ENCODE results near the gene LAX1.

Gene LAX1

GRCh38 chr1:203765029-203765837, at the start of gene LAX1:
LAX1 (plus strand) TSS chr1:203765183; CDS start chr1:203765566, 383 bp downstream.
- H3K4me1 ChIP-seq (ENCODE audit: insufficient read depth, low read length) = peaks cover 3% of the 10 kb centered on the region
- no peak within 1 kb of the TSS for H3K4me3 ChIP-seq (ENCODE audit: low read depth in 1 of 2, low read length in 2 of 2)
- H3K36me3 ChIP-seq (ENCODE audit: insufficient read depth, low read length) = no peaks in the 10 kb centered on the region

GRCh38 chr1:203717120-203717519, 47.9 kb upstream of the LAX1 start:
- Histone ChIP-seq H3K36me3 (ENCODE audit: insufficient read depth, low read length) (peaks cover 58% of the 10 kb centered on the region), H3K4me3 (ENCODE audit: low read depth in 1 of 2, low read length in 2 of 2) (no peak overlapping the region)

More at GRCh38 chr1:203765029-203765837, at the start of gene LAX1:
- Histone ChIP-seq H3K9ac (ENCODE audit: low read length) (no peak within 1 kb of the TSS), H3K9me3 (ENCODE audit: low read length) (no peaks in the 10 kb centered on the region), H3K27me3 (ENCODE audit: control insufficient read depth in 1 of 2, insufficient read depth in 2 of 2, low read length in 2 of 2) (no peaks in the 10 kb centered on the region), H3K27ac (ENCODE audit: low read depth, low read length) (no peak within 1 kb of the TSS)

GRCh38 chr1:203720242-203720641, 44.7 kb upstream of the LAX1 start:
- no peak overlapping the region for H3K9ac ChIP-seq (ENCODE audit: low read length)
- H3K4me3 ChIP-seq (ENCODE audit: low read depth in 1 of 2, low read length in 2 of 2) = no peak overlapping the region
- H3K9me3 ChIP-seq (ENCODE audit: low read length) = no peaks in the 10 kb centered on the region
- no peaks in the 10 kb centered on the region for H3K27me3 ChIP-seq (ENCODE audit: control insufficient read depth in 1 of 2, insufficient read depth in 2 of 2, low read length in 2 of 2)
- no peak overlapping the region for H3K27ac ChIP-seq (ENCODE audit: low read depth, low read length)
- H3K4me1 ChIP-seq (ENCODE audit: insufficient read depth, low read length) = no peaks in the 10 kb centered on the region
- H3K36me3 ChIP-seq (ENCODE audit: insufficient read depth, low read length) = peaks cover 47% of the 10 kb centered on the region

More at GRCh38 chr1:203717120-203717519, 47.9 kb upstream of the LAX1 start:
- H3K9ac ChIP-seq (ENCODE audit: low read length) = no peak overlapping the region
- no peak overlapping the region for H3K27ac ChIP-seq (ENCODE audit: low read depth, low read length)
- H3K9me3 ChIP-seq (ENCODE audit: low read length) = no peaks in the 10 kb centered on the region
- no peaks in the 10 kb centered on the region for H3K4me1 ChIP-seq (ENCODE audit: insufficient read depth, low read length)
- H3K27me3 ChIP-seq (ENCODE audit: control insufficient read depth in 1 of 2, insufficient read depth in 2 of 2, low read length in 2 of 2) = no peaks in the 10 kb centered on the region

GRCh38 chr1:203722909-203723308, 42.1 kb upstream of the LAX1 start:
- H3K36me3 ChIP-seq (ENCODE audit: insufficient read depth, low read length) = peaks cover 66% of the 10 kb centered on the region
- H3K27me3 ChIP-seq (ENCODE audit: control insufficient read depth in 1 of 2, insufficient read depth in 2 of 2, low read length in 2 of 2) = no peaks in the 10 kb centered on the region
- H3K9me3 ChIP-seq (ENCODE audit: low read length) = no peaks in the 10 kb centered on the region
- H3K27ac ChIP-seq (ENCODE audit: low read depth, low read length) = no peak overlapping the region
- H3K4me3 ChIP-seq (ENCODE audit: low read depth in 1 of 2, low read length in 2 of 2) = no peak overlapping the region
- H3K9ac ChIP-seq (ENCODE audit: low read length) = no peak overlapping the region
- H3K4me1 ChIP-seq (ENCODE audit: insufficient read depth, low read length) = no peaks in the 10 kb centered on the region

GRCh38 chr1:203726417-203726867, 38.5 kb upstream of the LAX1 start:
- peaks cover 77% of the 10 kb centered on the region for H3K36me3 ChIP-seq (ENCODE audit: insufficient read depth, low read length)
- no peaks in the 10 kb centered on the region for H3K27me3 ChIP-seq (ENCODE audit: control insufficient read depth in 1 of 2, insufficient read depth in 2 of 2, low read length in 2 of 2)
- no peaks in the 10 kb centered on the region for H3K9me3 ChIP-seq (ENCODE audit: low read length)
- H3K4me3 ChIP-seq (ENCODE audit: low read depth in 1 of 2, low read length in 2 of 2) = no peak overlapping the region
- H3K4me1 ChIP-seq (ENCODE audit: insufficient read depth, low read length) = no peaks in the 10 kb centered on the region
- no peak overlapping the region for H3K9ac ChIP-seq (ENCODE audit: low read length)
- no peak overlapping the region for H3K27ac ChIP-seq (ENCODE audit: low read depth, low read length)

GRCh38 chr1:203733009-203733863, 31.7 kb upstream of the LAX1 start:
- H3K9ac ChIP-seq (ENCODE audit: low read length) = no peak overlapping the region
- no peak overlapping the region for H3K27ac ChIP-seq (ENCODE audit: low read depth, low read length)
- H3K27me3 ChIP-seq (ENCODE audit: control insufficient read depth in 1 of 2, insufficient read depth in 2 of 2, low read length in 2 of 2) = no peaks in the 10 kb centered on the region
- H3K36me3 ChIP-seq (ENCODE audit: insufficient read depth, low read length) = peaks cover 89% of the 10 kb centered on the region
- no peaks in the 10 kb centered on the region for H3K4me1 ChIP-seq (ENCODE audit: insufficient read depth, low read length)
- H3K4me3 ChIP-seq (ENCODE audit: low read depth in 1 of 2, low read length in 2 of 2) = no peak overlapping the region
- H3K9me3 ChIP-seq (ENCODE audit: low read length) = no peaks in the 10 kb centered on the region

- Histone ChIP-seq H3K27me3 (ENCODE audit: control insufficient read depth in 1 of 2, insufficient read depth in 2 of 2, low read length in 2 of 2) (no peaks in the 10 kb centered on the region), H3K36me3 (ENCODE audit: insufficient read depth, low read length) (peaks cover 51% of the 10 kb centered on the region), H3K9me3 (ENCODE audit: low read length) (no peaks in the 10 kb centered on the region), H3K4me1 (ENCODE audit: insufficient read depth, low read length) (peaks cover 19% of the 10 kb centered on the region), H3K27ac (ENCODE audit: low read depth, low read length) (no peak overlapping the region), H3K4me3 (ENCODE audit: low read depth in 1 of 2, low read length in 2 of 2) (no peak overlapping the region), H3K9ac (ENCODE audit: low read length) (no peak overlapping the region)
These were observed 22.5 kb upstream of the LAX1 start for GRCh38 chr1:203742436-203742835.

GRCh38 chr1:203743091-203743571, 21.9 kb upstream of the LAX1 start:
- Histone ChIP-seq H3K4me1 (ENCODE audit: insufficient read depth, low read length) (peaks cover 19% of the 10 kb centered on the region), H3K9me3 (ENCODE audit: low read length) (no peaks in the 10 kb centered on the region), H3K27ac (ENCODE audit: low read depth, low read length) (no peak overlapping the region), H3K36me3 (ENCODE audit: insufficient read depth, low read length) (peaks cover 44% of the 10 kb centered on the region), H3K4me3 (ENCODE audit: low read depth in 1 of 2, low read length in 2 of 2) (no peak overlapping the region), H3K9ac (ENCODE audit: low read length) (no peak overlapping the region), H3K27me3 (ENCODE audit: control insufficient read depth in 1 of 2, insufficient read depth in 2 of 2, low read length in 2 of 2) (no peaks in the 10 kb centered on the region)

- peaks cover 19% of the 10 kb centered on the region for H3K4me1 ChIP-seq (ENCODE audit: insufficient read depth, low read length)
- peak overlapping the region; percentile 10 for H3K27ac ChIP-seq (ENCODE audit: low read depth, low read length)
- peak overlapping the region in 1 of 2 donors; percentile 7 for H3K4me3 ChIP-seq (ENCODE audit: low read depth in 1 of 2, low read length in 2 of 2)
- no peaks in the 10 kb centered on the region for H3K9me3 ChIP-seq (ENCODE audit: low read length)
- no peaks in the 10 kb centered on the region for H3K27me3 ChIP-seq (ENCODE audit: control insufficient read depth in 1 of 2, insufficient read depth in 2 of 2, low read length in 2 of 2)
- H3K36me3 ChIP-seq (ENCODE audit: insufficient read depth, low read length) = peaks cover 32% of the 10 kb centered on the region
- no peak overlapping the region for H3K9ac ChIP-seq (ENCODE audit: low read length)
These were observed 20.7 kb upstream of the LAX1 start for GRCh38 chr1:203744075-203744972.

- Histone ChIP-seq H3K27me3 (ENCODE audit: control insufficient read depth in 1 of 2, insufficient read depth in 2 of 2, low read length in 2 of 2) (no peaks in the 10 kb centered on the region), H3K36me3 (ENCODE audit: insufficient read depth, low read length) (peaks cover 12% of the 10 kb centered on the region), H3K27ac (ENCODE audit: low read depth, low read length) (no peak overlapping the region)
These were observed 18.7 kb upstream of the LAX1 start for GRCh38 chr1:203746281-203746680.

More at GRCh38 chr1:203746281-203746680, 18.7 kb upstream of the LAX1 start:
- Histone ChIP-seq H3K4me1 (ENCODE audit: insufficient read depth, low read length) (peaks cover 19% of the 10 kb centered on the region), H3K9ac (ENCODE audit: low read length) (no peak overlapping the region), H3K4me3 (ENCODE audit: low read depth in 1 of 2, low read length in 2 of 2) (no peak overlapping the region), H3K9me3 (ENCODE audit: low read length) (no peaks in the 10 kb centered on the region)

All from muscle layer of colon (tissue), 2 donors.